Measurements from ENCODE around the gene KCNJ12.
"Not testable (repeated sequence)": the region's sequence is repeated elsewhere in the genome, so short reads cannot be mapped to it uniquely, and the experiment has no call there.

The KCNJ12 gene

GRCh38 chr17:21349358-21350050 is 26.7 kb upstream of the KCNJ12 start:
- H3K4me3 ChIP-seq (ENCODE audit: low read depth, low read length): not testable (repeated sequence)

- H3K4me3 ChIP-seq (ENCODE audit: low read depth, low read length): not testable (repeated sequence)
These were observed 25.7 kb upstream of the KCNJ12 start for GRCh38 chr17:21350495-21350894.

GRCh38 chr17:21351366-21352065 is 24.6 kb upstream of the KCNJ12 start:
- H3K4me3 ChIP-seq (ENCODE audit: low read depth, low read length): no peak overlapping the region

- H3K4me3 ChIP-seq (ENCODE audit: low read depth, low read length): no peak overlapping the region
These were observed 23.8 kb upstream of the KCNJ12 start for GRCh38 chr17:21352221-21352980.

- H3K4me3 ChIP-seq (ENCODE audit: low read depth, low read length): no peak overlapping the region
These were observed 23.2 kb upstream of the KCNJ12 start for GRCh38 chr17:21352981-21353265.

GRCh38 chr17:21353326-21354010 is 22.7 kb upstream of the KCNJ12 start:
- no peak overlapping the region for H3K4me3 ChIP-seq (ENCODE audit: low read depth, low read length)

- H3K4me3 ChIP-seq (ENCODE audit: low read depth, low read length): no peak overlapping the region
These were observed 21.3 kb upstream of the KCNJ12 start for GRCh38 chr17:21354796-21355385.

GRCh38 chr17:21355586-21355985 is 20.6 kb upstream of the KCNJ12 start:
- H3K4me3 ChIP-seq (ENCODE audit: low read depth, low read length): no peak overlapping the region

- no peak overlapping the region for H3K4me3 ChIP-seq (ENCODE audit: low read depth, low read length)
These were observed 19.5 kb upstream of the KCNJ12 start for GRCh38 chr17:21356537-21357127.

GRCh38 chr17:21357281-21357680 is 18.9 kb upstream of the KCNJ12 start:
- H3K4me3 ChIP-seq (ENCODE audit: low read depth, low read length): no peak overlapping the region

- no peak overlapping the region for H3K4me3 ChIP-seq (ENCODE audit: low read depth, low read length)
These were observed 18.2 kb upstream of the KCNJ12 start for GRCh38 chr17:21357696-21358656.

GRCh38 chr17:21358682-21359482 is 17.3 kb upstream of the KCNJ12 start:
- no peak overlapping the region for H3K4me3 ChIP-seq (ENCODE audit: low read depth, low read length)

- no peak overlapping the region for H3K4me3 ChIP-seq (ENCODE audit: low read depth, low read length)
These were observed 16.7 kb upstream of the KCNJ12 start for GRCh38 chr17:21359483-21359840.

GRCh38 chr17:21360048-21360447 is 16.1 kb upstream of the KCNJ12 start:
- H3K4me3 ChIP-seq (ENCODE audit: low read depth, low read length): no peak overlapping the region

GRCh38 chr17:21361020-21361809 is 14.9 kb upstream of the KCNJ12 start:
- no peak overlapping the region for H3K4me3 ChIP-seq (ENCODE audit: low read depth, low read length)

GRCh38 chr17:21362331-21362931 is 13.7 kb upstream of the KCNJ12 start:
- H3K4me3 ChIP-seq (ENCODE audit: low read depth, low read length): no peak overlapping the region

GRCh38 chr17:21363776-21364642 is 12.1 kb upstream of the KCNJ12 start:
- H3K4me3 ChIP-seq (ENCODE audit: low read depth, low read length): no peak overlapping the region
